Peyer's patch (tissue), 4 donors: ENCODE data around the gene TFF1.

Source experiments
- CTCF ChIP-seq, 6 experiments: fragments of 450-650 bp in 4 of 6; fragments of 200-600 bp in 2 of 6; sonication (generic) in 1 of 6; IDR thresholded peaks; one replicate each; pipeline ENCODE4 v1.5.1; 2017 to 2019; ENCODE audit warnings: antibody characterized with exemption in 6 of 6, mild to moderate bottlenecking in 3 of 6, moderate library complexity in 1 of 6
- POLR2A ChIP-seq, 2 donors: fragments of 450-650 bp; IDR thresholded peaks; one replicate each; pipeline ENCODE4 v1.5.1; 2017; ENCODE audit warnings: antibody characterized with exemption in 2 of 2, mild to moderate bottlenecking in 2 of 2, moderate library complexity in 2 of 2

DNA sequence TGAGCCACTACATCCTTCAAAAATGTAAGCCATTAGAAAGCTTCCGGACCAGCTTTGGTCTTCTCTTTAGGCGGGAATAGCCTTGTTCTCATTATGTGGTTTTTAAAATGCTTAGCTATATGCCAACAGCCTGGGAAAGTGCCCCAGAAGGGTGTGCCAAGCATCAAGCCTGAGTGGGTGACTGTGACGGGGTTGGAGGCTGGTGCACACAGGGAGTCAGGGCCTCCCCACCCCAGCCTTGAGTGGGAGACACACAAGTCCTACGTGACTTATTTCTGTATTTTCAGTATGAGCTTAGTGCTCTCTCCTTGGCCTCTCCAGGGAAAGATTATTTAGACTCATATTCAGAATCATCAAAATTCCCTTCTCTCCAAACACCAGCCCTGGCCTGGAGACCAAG lies 47.2 kb upstream of the TFF1 start:
- TF ChIP-seq CTCF (IDR thresholded peaks at IDR 0.05) = no peak
- no peak for TF ChIP-seq POLR2A (IDR thresholded peaks at IDR 0.05)
